ENCODE results near the gene RFX4.
"Not testable (repeated sequence)": the region's sequence is repeated elsewhere in the genome, so short reads cannot be mapped to it uniquely, and the experiment has no call there.

Gene RFX4

DNA sequence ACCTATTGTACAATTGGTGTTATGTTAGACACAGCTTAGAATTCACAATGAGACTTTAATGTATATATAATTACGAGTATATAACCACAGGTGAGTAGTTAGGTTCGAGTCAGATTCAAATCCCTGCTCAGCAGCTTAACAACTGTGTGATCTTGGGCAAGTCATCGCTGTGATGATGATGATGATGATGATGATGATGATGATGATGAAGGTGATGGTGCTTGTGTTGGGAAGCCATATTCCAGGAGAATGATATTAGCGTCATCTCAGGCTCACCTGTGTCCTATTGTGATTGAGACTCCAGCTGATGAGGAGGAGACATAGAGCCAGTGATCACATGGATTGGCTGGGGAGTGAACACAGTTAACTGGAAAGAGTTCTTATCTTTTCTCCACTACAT, 16.5 kb downstream of the RFX4 start:
- TF ChIP-seq, protein P1, sequence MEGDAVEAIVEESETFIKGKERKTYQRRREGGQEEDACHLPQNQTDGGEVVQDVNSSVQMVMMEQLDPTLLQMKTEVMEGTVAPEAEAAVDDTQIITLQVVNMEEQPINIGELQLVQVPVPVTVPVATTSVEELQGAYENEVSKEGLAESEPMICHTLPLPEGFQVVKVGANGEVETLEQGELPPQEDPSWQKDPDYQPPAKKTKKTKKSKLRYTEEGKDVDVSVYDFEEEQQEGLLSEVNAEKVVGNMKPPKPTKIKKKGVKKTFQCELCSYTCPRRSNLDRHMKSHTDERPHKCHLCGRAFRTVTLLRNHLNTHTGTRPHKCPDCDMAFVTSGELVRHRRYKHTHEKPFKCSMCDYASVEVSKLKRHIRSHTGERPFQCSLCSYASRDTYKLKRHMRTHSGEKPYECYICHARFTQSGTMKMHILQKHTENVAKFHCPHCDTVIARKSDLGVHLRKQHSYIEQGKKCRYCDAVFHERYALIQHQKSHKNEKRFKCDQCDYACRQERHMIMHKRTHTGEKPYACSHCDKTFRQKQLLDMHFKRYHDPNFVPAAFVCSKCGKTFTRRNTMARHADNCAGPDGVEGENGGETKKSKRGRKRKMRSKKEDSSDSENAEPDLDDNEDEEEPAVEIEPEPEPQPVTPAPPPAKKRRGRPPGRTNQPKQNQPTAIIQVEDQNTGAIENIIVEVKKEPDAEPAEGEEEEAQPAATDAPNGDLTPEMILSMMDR (IDR thresholded peaks at IDR 0.05; ENCODE audit: unreplicated experiment in 3 of 3), result no peak
- Mint-ChIP-seq H3K9me3 (no peaks in the 10 kb centered on the region), H3K4me1 (peaks cover 9% of the 10 kb centered on the region), H3K4me3 (no peak overlapping the region), H3K27ac (no peak overlapping the region), H3K36me3 (ENCODE audit: low read depth) (no peaks in the 10 kb centered on the region), H3K27me3 (ENCODE audit: low read depth) (peaks cover 35% of the 10 kb centered on the region)

GRCh38 chr12:106600503-106600902, 17.7 kb downstream of the RFX4 start:
- TF ChIP-seq, protein P1 (IDR thresholded peaks at IDR 0.05; ENCODE audit: unreplicated experiment in 3 of 3), result no peak
- Mint-ChIP-seq H3K4me1 (peaks cover 9% of the 10 kb centered on the region), H3K36me3 (ENCODE audit: low read depth) (no peaks in the 10 kb centered on the region), H3K9me3 (no peaks in the 10 kb centered on the region), H3K4me3 (no peak overlapping the region), H3K27ac (peak overlapping the region in 1 of 3 experiments; percentile 12), H3K27me3 (ENCODE audit: low read depth) (peaks cover 23% of the 10 kb centered on the region)

DNA sequence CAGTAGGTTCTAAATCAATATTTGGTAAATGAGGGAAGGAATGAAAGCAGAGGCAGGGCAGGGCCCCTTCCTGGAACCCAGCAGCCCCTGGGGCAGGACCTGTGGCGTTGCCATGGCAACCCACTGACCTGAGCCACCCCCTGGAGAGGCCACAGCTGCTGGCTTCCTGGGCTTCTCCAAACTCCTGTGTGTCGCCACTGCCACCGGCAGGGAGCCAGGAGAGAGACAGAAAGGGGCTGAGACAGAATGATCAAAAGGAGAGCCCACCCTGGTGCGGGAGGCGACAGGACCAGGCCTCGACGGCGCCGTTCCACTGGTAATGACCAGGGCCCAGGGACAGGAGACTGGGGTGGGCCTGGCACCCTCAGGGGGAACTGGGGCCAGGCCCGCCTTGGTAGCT, 18.2 kb downstream of the RFX4 start:
- Mint-ChIP-seq H3K4me1 (peaks cover 9% of the 10 kb centered on the region), H3K4me3 (no peak overlapping the region), H3K27ac (no peak overlapping the region), H3K36me3 (ENCODE audit: low read depth) (no peaks in the 10 kb centered on the region), H3K9me3 (no peaks in the 10 kb centered on the region), H3K27me3 (ENCODE audit: low read depth) (peaks cover 21% of the 10 kb centered on the region)
- TF ChIP-seq, protein P1 (IDR thresholded peaks at IDR 0.05; ENCODE audit: unreplicated experiment in 3 of 3), result no peak

GRCh38 chr12:106601496-106601895, 18.7 kb downstream of the RFX4 start:
- TF ChIP-seq, protein P1 (IDR thresholded peaks at IDR 0.05; ENCODE audit: unreplicated experiment in 3 of 3), result no peak
- H3K27me3 Mint-ChIP-seq (ENCODE audit: low read depth), result peaks cover 21% of the 10 kb centered on the region
- no peaks in the 10 kb centered on the region for H3K9me3 Mint-ChIP-seq
- peaks cover 9% of the 10 kb centered on the region for H3K4me1 Mint-ChIP-seq
- H3K27ac Mint-ChIP-seq, result no peak overlapping the region
- no peak overlapping the region for H3K4me3 Mint-ChIP-seq
- H3K36me3 Mint-ChIP-seq (ENCODE audit: low read depth), result no peaks in the 10 kb centered on the region

GRCh38 chr12:106602076-106602475, 19.3 kb downstream of the RFX4 start:
- Mint-ChIP-seq H3K4me1 (peaks cover 14% of the 10 kb centered on the region), H3K36me3 (ENCODE audit: low read depth) (no peaks in the 10 kb centered on the region), H3K9me3 (no peaks in the 10 kb centered on the region), H3K4me3 (no peak overlapping the region), H3K27ac (no peak overlapping the region), H3K27me3 (ENCODE audit: low read depth) (peaks cover 21% of the 10 kb centered on the region)
- TF ChIP-seq, protein P1 (IDR thresholded peaks at IDR 0.05; ENCODE audit: unreplicated experiment in 3 of 3), result no peak

DNA sequence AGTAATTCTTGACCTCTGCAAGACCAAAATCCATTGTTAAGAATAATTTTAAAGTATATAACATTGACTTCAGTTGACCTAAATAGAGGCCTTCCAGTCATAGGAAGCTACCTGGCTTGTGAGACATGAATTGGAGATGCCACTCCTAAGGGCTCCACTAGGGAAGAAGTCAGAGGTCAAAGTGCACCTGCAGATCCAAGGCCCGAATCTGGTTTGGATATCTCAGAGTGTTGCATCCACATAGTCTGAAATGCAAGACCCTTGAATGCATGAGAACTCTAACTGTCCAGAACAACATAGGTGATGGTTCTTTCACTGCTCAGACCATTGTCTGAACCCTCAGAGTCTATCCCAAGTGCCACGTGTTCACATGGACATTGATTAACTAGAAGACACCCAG, 22.4 kb downstream of the RFX4 start:
- Mint-ChIP-seq H3K36me3 (ENCODE audit: low read depth) (peaks cover under 1% of the 10 kb centered on the region), H3K27ac (no peak overlapping the region), H3K9me3 (peaks cover 3% of the 10 kb centered on the region), H3K4me3 (no peak overlapping the region), H3K27me3 (ENCODE audit: low read depth) (peaks cover 5% of the 10 kb centered on the region), H3K4me1 (peaks cover 14% of the 10 kb centered on the region)
- TF ChIP-seq, protein P1 (IDR thresholded peaks at IDR 0.05; ENCODE audit: unreplicated experiment in 3 of 3), result no peak

DNA sequence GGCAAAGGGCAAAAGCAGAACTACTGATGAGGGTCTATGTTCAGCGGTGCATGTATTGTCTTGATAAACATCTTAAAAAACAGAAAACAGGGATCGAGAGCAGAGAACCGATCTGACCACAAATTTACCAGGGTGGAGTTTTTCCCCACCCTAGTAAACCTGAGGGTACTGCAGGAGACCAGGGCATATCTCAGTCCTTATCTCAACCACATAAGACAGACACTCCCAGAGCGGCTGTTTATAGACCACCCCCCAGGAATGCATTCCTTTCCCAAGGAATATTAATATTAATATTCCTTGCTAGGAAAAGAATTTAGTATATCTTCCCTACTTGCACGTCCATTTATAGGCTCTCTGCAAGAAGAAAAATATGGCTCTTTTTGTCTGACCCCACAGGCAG, 37.8 kb downstream of the RFX4 start:
- H3K4me3 Mint-ChIP-seq; H3K36me3 Mint-ChIP-seq (ENCODE audit: low read depth); H3K4me1 Mint-ChIP-seq; H3K27me3 Mint-ChIP-seq (ENCODE audit: low read depth); H3K27ac Mint-ChIP-seq: not testable (repeated sequence)
- peaks cover 25% of the 10 kb centered on the region for H3K9me3 Mint-ChIP-seq
